Fibroblast of the aortic adventitia (primary cell): Measurements from ENCODE around the gene SFXN5. TPM values are rescaled to one million over a fixed set of nuclear protein-coding genes. Genes with fewer than 3 reads are reported as not detected.
A peak's percentile ranks its signal among the peaks of the same experiment; 100 is the strongest.
"Not testable (repeated sequence)": the region's sequence is repeated elsewhere in the genome, so short reads cannot be mapped to it uniquely, and the experiment has no call there.

Experiments used
- DNase-seq: peaks from one replicate; pipeline ENCODE4 v3.0.0-alpha.2; 2010; ENCODE audit warnings: low read depth
- H3K4me3 ChIP-seq: 2 replicates; pipeline ENCODE4 v1.5.1; 2011; ENCODE audit warnings: low read depth, mild to moderate bottlenecking, control low read depth, low read length, moderate library complexity
- CTCF ChIP-seq: IDR thresholded peaks from 2 replicates; pipeline ENCODE4 v1.5.1; 2011; ENCODE audit warnings: mild to moderate bottlenecking, low read length, control low read depth, inconsistent platforms; ENCODE audit not compliant: insufficient read depth
- total RNA-seq: library from RNA; depleted of rRNA; stranded (reverse); fragments of >200 nt; gene quantifications from 2 replicates; pipeline ENCODE4 v1.2.3, GENCODE V29; 2012; ENCODE audit warnings: low replicate concordance

Gene SFXN5
- total RNA-seq, result 18.0 and 19.0 TPM in 2 replicates

GRCh38 chr2:73071360-73072128 lies at the start of gene SFXN5:
TSS of gene SFXN5 (minus strand) at chr2:73071712. CDS start at chr2:73071705, 7 bp downstream.
- DNase-seq, result peak; percentile 95
- H3K4me3 ChIP-seq, result peak within 1 kb of the TSS; percentile 85
- TF ChIP-seq CTCF, result peak; percentile 43

GRCh38 chr2:73119611-73120239 lies 48.2 kb upstream of the SFXN5 start:
- H3K4me3 ChIP-seq, DNase-seq: not testable (repeated sequence)

- TF ChIP-seq CTCF, result no peak
- peak; percentile 25 for DNase-seq
- no peak overlapping the region for H3K4me3 ChIP-seq
Observed at GRCh38 chr2:73117441-73117840, 45.9 kb upstream of the SFXN5 start.

- no peak for DNase-seq
- no peak for TF ChIP-seq CTCF
- no peak overlapping the region for H3K4me3 ChIP-seq
Observed at GRCh38 chr2:73116182-73116960, 44.9 kb upstream of the SFXN5 start.

GRCh38 chr2:73114273-73114867 lies 42.9 kb upstream of the SFXN5 start:
- no peak for TF ChIP-seq CTCF
- DNase-seq, result no peak
- H3K4me3 ChIP-seq, result no peak overlapping the region

GRCh38 chr2:73112913-73113854 lies 41.7 kb upstream of the SFXN5 start, which contains the start of gene RAB11FIP5:
TSS of gene RAB11FIP5 (minus strand) at chr2:73112948. CDS start at chr2:73112777, 171 bp downstream.
- no peak for TF ChIP-seq CTCF
- DNase-seq, result peak; percentile 79
- peak within 1 kb of the TSS; percentile 87 for H3K4me3 ChIP-seq
